Measurements from ENCODE around the gene CCT8L2. TPM values are rescaled to one million over a fixed set of nuclear protein-coding genes. Genes with fewer than 3 reads are reported as not detected.
"Not testable (repeated sequence)": the region's sequence is repeated elsewhere in the genome, so short reads cannot be mapped to it uniquely, and the experiment has no call there.

CCT8L2 gene
- total RNA-seq, 1 experiment from 2014 or later = not detected

DNA sequence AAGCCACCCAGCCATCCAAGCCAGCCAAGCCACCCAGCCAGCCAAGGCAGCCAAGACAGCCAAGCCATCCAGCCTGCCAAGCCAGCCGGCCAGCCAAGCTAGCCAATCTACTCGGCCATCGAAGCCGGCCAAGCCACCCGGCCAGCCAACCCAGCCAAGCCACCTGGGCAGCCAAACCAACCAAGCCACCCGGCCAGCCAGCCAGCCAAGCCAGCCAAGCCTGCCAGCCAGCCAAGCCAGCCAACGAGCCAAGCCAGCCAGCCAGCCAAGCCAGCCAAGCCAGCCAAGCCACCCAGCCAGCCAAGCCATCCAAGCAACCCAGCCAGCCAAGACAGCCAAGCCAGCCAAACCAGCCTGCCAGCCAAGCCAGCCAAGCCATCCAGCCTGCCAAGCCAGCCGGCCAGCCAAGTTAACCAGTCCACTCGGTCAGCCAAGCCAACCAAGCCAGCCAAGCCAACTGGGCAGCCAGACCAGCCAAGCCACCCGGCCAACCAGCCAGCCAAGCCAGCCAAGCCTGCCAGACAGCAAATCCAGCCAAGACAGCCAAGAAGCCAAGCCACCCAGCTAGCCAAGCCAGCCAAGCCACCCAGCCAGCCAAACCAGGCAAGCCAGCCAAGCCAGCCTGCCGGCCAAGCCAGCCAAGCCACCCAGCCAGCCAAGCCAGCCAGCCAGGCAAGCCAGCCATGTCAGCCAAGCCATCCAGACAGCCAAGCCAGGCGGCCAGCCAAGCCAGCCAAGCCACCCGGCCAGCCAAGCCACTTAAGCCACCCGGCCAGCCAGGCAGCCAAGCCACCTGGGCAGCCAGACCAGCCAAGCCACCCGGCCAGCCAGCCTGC, 26.8 kb downstream of the CCT8L2 start:
- H3K4me2 ChIP-seq (ENCODE audit: low read length); H3K9me2 ChIP-seq (ENCODE audit: insufficient read depth); RAD21 ChIA-PET (ENCODE audit: low non-redundant PET in 1 of 2, low total read pairs in 2 of 2, uncharacterized antibody in 2 of 2, unreplicated experiment in 2 of 2); H4K20me1 ChIP-seq (ENCODE audit: insufficient read depth); H2AFZ ChIP-seq (ENCODE audit: low read depth, low read length, poor library complexity, severe bottlenecking); H3K9ac ChIP-seq (ENCODE audit: low read length); ATAC-seq; BruUV-seq (replicated peaks); POLR2A ChIA-PET; H3K9me3 ChIP-seq (ENCODE audit: control insufficient read depth in 1 of 2, insufficient read depth in 1 of 2, low read depth in 1 of 2, low read length in 2 of 2); H3K27ac ChIP-seq (ENCODE audit: low read depth, low read length); H3K27me3 ChIP-seq (ENCODE audit: insufficient read depth, low read length); H3K4me3 ChIP-seq (replicated peaks in 1 of 2; ENCODE audit: low read depth in 1 of 2, low read length in 2 of 2); H3K36me3 ChIP-seq (ENCODE audit: control insufficient read depth in 1 of 2, insufficient read depth in 2 of 2, low read length in 2 of 2); CTCF ChIA-PET; DNase-seq (ENCODE audit: low read depth, low spot score); H3K4me1 ChIP-seq (ENCODE audit: control insufficient read depth in 1 of 2, insufficient read depth in 2 of 2, low read length in 2 of 2); intact Hi-C loops (cut with micrococcal nuclease); H3K79me2 ChIP-seq (ENCODE audit: insufficient read depth, low read length): not testable (repeated sequence)

GRCh38 chr22:16564837-16565584, 27.6 kb downstream of the CCT8L2 start:
- POLR2A ChIA-PET = not testable (repeated sequence)

More at GRCh38 chr22:16564837-16565584, 27.6 kb downstream of the CCT8L2 start:
- BruUV-seq (replicated peaks); H3K4me3 ChIP-seq (replicated peaks in 1 of 2; ENCODE audit: low read depth in 1 of 2, low read length in 2 of 2); H3K27me3 ChIP-seq (ENCODE audit: insufficient read depth, low read length); H3K9ac ChIP-seq (ENCODE audit: low read length); H2AFZ ChIP-seq (ENCODE audit: low read depth, low read length, poor library complexity, severe bottlenecking); ATAC-seq; H3K9me2 ChIP-seq (ENCODE audit: insufficient read depth); H3K36me3 ChIP-seq (ENCODE audit: control insufficient read depth in 1 of 2, insufficient read depth in 2 of 2, low read length in 2 of 2); H3K4me1 ChIP-seq (ENCODE audit: control insufficient read depth in 1 of 2, insufficient read depth in 2 of 2, low read length in 2 of 2); CTCF ChIA-PET; H3K9me3 ChIP-seq (ENCODE audit: control insufficient read depth in 1 of 2, insufficient read depth in 1 of 2, low read depth in 1 of 2, low read length in 2 of 2); H3K79me2 ChIP-seq (ENCODE audit: insufficient read depth, low read length); H3K4me2 ChIP-seq (ENCODE audit: low read length); intact Hi-C loops (cut with micrococcal nuclease); RAD21 ChIA-PET (ENCODE audit: low non-redundant PET in 1 of 2, low total read pairs in 2 of 2, uncharacterized antibody in 2 of 2, unreplicated experiment in 2 of 2); H3K27ac ChIP-seq (ENCODE audit: low read depth, low read length); DNase-seq (ENCODE audit: low read depth, low spot score); H4K20me1 ChIP-seq (ENCODE audit: insufficient read depth): not testable (repeated sequence)

All from HCT116 (cell line).